PFSK-1 (cell line): ENCODE data around the gene FER.

Experiments
- FOXP2 ChIP-seq: optimal IDR thresholded peaks from 2 replicates; pipeline ENCODE3; 2011; ENCODE audit warnings: borderline replicate concordance, control low read depth, inconsistent platforms; ENCODE audit not compliant: insufficient read depth; ENCODE audit errors: extremely low read length, extremely low read depth
- POLR2AphosphoS5 ChIP-seq: IDR thresholded peaks from 2 replicates; pipeline ENCODE4 v1.6.1; 2012; ENCODE audit warnings: low read depth, mild to moderate bottlenecking, control low read depth, low read length, moderate library complexity
- REST ChIP-seq, 2 experiments: IDR thresholded peaks; 2 replicates each; pipeline versions ENCODE4 v1.6.1 to v1.8.0; 2011 to 2012; ENCODE audit warnings: low read depth in 2 of 2, low read length in 2 of 2, control low read depth in 1 of 2, inconsistent platforms in 1 of 2, mild to moderate bottlenecking in 1 of 2, moderate library complexity in 1 of 2; ENCODE audit not compliant: insufficient read depth in 1 of 2
- SIN3A ChIP-seq: IDR thresholded peaks from 2 replicates; pipeline ENCODE4 v1.6.1; 2012; ENCODE audit warnings: mild to moderate bottlenecking, low read length, moderate library complexity, borderline replicate concordance; ENCODE audit not compliant: insufficient read depth
- TAF1 ChIP-seq: IDR thresholded peaks from 2 replicates; pipeline ENCODE4 v1.6.1; 2012; ENCODE audit warnings: low read length, control low read depth, borderline replicate concordance; ENCODE audit not compliant: insufficient read depth

The FER gene

DNA sequence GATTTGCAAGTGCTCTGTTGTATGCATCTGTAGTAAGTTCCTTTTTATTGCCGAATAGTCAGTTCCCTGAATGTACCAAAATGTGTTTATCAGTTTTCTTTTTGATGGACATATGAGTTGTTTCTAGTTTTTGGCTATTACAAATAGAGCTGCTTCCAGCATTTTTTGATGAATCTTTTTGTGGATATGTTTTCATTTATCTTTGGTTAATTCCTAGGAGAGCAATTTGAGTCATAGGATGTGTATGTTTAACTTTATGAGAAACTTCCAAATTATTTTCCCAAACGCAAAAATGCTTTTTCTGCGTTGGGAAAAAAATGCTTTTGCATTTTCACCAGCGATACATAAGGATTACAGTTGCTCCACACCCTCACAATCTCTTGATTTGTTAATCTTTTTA is 287.7 kb downstream of the FER start:
- no peak for TF ChIP-seq FOXP2

DNA sequence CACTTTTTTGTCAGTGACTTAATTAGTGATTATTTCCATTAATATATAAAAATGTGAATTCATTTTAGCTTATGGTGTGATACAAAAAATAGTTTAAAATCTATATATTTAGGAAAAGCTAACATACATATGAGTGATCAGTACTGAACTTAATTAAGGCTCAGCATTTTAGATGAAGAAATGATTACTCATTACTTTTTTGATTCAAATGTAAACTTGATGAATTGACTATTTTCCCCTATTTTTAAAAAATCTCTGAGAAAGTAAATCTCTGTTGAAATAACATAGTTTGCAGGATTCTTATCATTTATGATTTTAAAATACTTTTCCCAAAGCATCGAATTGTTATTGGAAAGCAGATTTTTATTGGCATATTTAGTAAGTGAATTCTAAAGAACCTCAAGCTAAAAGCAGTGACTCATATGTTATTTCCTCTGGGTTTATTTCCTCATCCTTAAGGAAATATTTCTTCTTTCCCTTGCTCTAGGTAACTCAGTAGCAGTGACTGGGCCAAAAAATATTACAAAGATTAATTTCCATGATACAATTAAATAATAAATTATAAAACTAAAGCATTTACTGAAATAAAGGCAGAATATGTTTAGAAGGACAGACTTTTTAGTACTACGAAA is 290.6 kb downstream of the FER start:
- TF ChIP-seq FOXP2 = no peak
- no peak for TF ChIP-seq POLR2AphosphoS5
- no peak for TF ChIP-seq TAF1
- TF ChIP-seq SIN3A = no peak
- no peak for TF ChIP-seq REST (IDR thresholded peaks at IDR 0.05; ENCODE audit: insufficient read depth in 1 of 2, low read depth in 2 of 2, low read length in 2 of 2)

DNA sequence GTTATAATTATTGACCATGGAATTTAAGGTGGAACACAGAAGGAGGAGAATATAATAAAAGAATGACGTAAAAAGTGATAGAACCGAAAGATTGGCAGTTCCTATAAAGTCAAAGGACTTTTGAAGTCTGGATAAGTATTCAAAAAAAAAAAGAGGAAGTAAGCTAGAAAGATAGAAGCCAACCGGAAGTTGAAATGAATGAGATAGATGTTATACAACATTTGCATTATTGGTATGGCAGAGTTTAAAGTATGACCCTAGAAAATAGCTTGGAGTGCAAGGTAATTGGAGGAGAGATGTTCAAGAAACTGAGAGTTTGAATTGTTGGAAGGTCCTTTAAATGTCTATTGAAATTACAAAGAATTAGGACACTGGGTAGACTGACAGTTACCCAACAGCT is 293.6 kb downstream of the FER start:
- TF ChIP-seq SIN3A (no peak), POLR2AphosphoS5 (no peak), REST (IDR thresholded peaks at IDR 0.05; ENCODE audit: insufficient read depth in 1 of 2, low read depth in 2 of 2, low read length in 2 of 2) (no peak), TAF1 (no peak), FOXP2 (no peak)

DNA sequence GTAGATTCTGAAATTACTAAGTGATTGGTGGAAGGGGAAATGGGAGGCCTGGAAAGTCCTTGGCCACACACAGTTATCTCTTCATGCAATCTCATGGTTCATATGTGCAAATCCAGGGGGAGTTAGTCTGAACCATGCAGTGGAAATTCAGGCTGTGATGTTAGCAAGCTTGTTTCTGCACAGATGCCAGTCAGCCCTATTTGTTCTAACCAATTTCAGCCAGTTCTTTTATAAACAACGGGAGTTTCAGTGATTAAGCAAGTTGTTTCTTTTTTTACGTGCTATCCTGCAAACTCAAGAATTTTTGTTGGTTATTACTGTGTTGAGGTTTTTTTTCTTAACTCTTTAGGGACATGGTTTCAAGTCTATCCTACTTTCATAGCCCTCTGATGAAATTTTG is 298.0 kb downstream of the FER start:
- TF ChIP-seq REST (IDR thresholded peaks at IDR 0.05; ENCODE audit: insufficient read depth in 1 of 2, low read depth in 2 of 2, low read length in 2 of 2) (no peak), TAF1 (no peak), POLR2AphosphoS5 (no peak)

GRCh38 chr5:109049565-109049964 is 301.9 kb downstream of the FER start:
- TF ChIP-seq TAF1 (no peak), FOXP2 (no peak), REST (IDR thresholded peaks at IDR 0.05; ENCODE audit: insufficient read depth in 1 of 2, low read depth in 2 of 2, low read length in 2 of 2) (no peak), POLR2AphosphoS5 (no peak), SIN3A (no peak)

DNA sequence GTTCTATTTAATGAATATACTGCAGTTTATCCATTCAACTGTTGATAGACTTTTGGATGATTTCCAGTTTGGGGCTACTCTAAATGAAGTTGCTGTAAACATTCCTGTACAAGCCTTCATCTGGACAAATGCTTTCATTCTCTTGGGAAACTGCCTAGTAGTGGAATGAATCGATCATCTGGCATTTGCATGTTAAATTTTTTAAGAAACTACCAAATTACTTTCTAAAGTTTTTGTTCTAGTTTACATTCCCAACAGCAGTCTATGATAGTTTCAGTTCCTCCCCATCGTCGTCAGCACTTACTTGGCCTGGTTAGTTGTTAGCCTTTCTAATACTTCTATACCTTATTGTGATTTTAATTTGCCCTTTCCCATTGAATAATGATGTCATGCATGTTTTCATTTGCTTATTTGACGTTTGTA is 306.3 kb downstream of the FER start:
- TF ChIP-seq TAF1 (no peak), FOXP2 (no peak), POLR2AphosphoS5 (no peak), REST (IDR thresholded peaks at IDR 0.05; ENCODE audit: insufficient read depth in 1 of 2, low read depth in 2 of 2, low read length in 2 of 2) (no peak), SIN3A (no peak)
